ENCODE measurements around the gene SLC38A4. TPM values are rescaled to one million over a fixed set of nuclear protein-coding genes. Genes with fewer than 3 reads are reported as not detected.
"Not testable (repeated sequence)": the region's sequence is repeated elsewhere in the genome, so short reads cannot be mapped to it uniquely, and the experiment has no call there.

The SLC38A4 gene
- total RNA-seq, 3 donors from 2014 or later, result 0.21 to 0.25 (median 0.22) TPM

GRCh38 chr12:46777587-46777986 is 48.2 kb downstream of the SLC38A4 start:
- H3K9me3 Mint-ChIP-seq, result no peaks in the 10 kb centered on the region
- no peaks in the 10 kb centered on the region for H3K4me1 Mint-ChIP-seq (ENCODE audit: low read depth)
- peaks cover 5% of the 10 kb centered on the region for H3K27me3 Mint-ChIP-seq (ENCODE audit: low read depth)
- no peak overlapping the region for H3K4me3 Mint-ChIP-seq
- ATAC-seq (no peak), DNase-seq (no peak)
- H3K36me3 Mint-ChIP-seq (ENCODE audit: insufficient read depth), result no peaks in the 10 kb centered on the region

GRCh38 chr12:46775796-46776195 is 50.0 kb downstream of the SLC38A4 start:
- Mint-ChIP-seq H3K4me3 (no peak overlapping the region), H3K9me3 (no peaks in the 10 kb centered on the region), H3K36me3 (ENCODE audit: insufficient read depth) (no peaks in the 10 kb centered on the region), H3K4me1 (ENCODE audit: low read depth) (no peaks in the 10 kb centered on the region), H3K27me3 (ENCODE audit: low read depth) (peaks cover 5% of the 10 kb centered on the region)
- ATAC-seq (no peak), DNase-seq (no peak)

- Mint-ChIP-seq H3K9me3 (no peaks in the 10 kb centered on the region), H3K27me3 (ENCODE audit: low read depth) (peaks cover 5% of the 10 kb centered on the region), H3K4me3 (no peak overlapping the region), H3K36me3 (ENCODE audit: insufficient read depth) (no peaks in the 10 kb centered on the region), H3K4me1 (ENCODE audit: low read depth) (no peaks in the 10 kb centered on the region)
- no peak for DNase-seq
- no peak for ATAC-seq
Observed at GRCh38 chr12:46774322-46774633, 51.5 kb downstream of the SLC38A4 start.

- Mint-ChIP-seq H3K36me3 (ENCODE audit: insufficient read depth) (no peaks in the 10 kb centered on the region), H3K27me3 (ENCODE audit: low read depth) (peaks cover 5% of the 10 kb centered on the region), H3K9me3 (no peaks in the 10 kb centered on the region), H3K4me1 (ENCODE audit: low read depth) (no peaks in the 10 kb centered on the region), H3K4me3 (no peak overlapping the region)
- DNase-seq (no peak), ATAC-seq (no peak)
Observed at GRCh38 chr12:46773586-46774321, 52.0 kb downstream of the SLC38A4 start.

- Mint-ChIP-seq H3K9me3 (no peaks in the 10 kb centered on the region), H3K27me3 (ENCODE audit: low read depth) (peaks cover 9% of the 10 kb centered on the region), H3K36me3 (ENCODE audit: insufficient read depth) (no peaks in the 10 kb centered on the region), H3K4me3 (no peak overlapping the region), H3K4me1 (ENCODE audit: low read depth) (no peaks in the 10 kb centered on the region)
- ATAC-seq (no peak), DNase-seq (no peak)
Observed at GRCh38 chr12:46771268-46771827, 54.4 kb downstream of the SLC38A4 start.

- peaks cover 11% of the 10 kb centered on the region for H3K27me3 Mint-ChIP-seq (ENCODE audit: low read depth)
- ATAC-seq, result no peak
- H3K4me3 Mint-ChIP-seq, result no peak overlapping the region
Observed at GRCh38 chr12:46770501-46771183, 55.2 kb downstream of the SLC38A4 start.

GRCh38 chr12:46764005-46764404 is 61.8 kb downstream of the SLC38A4 start:
- no peak for DNase-seq
- H3K4me1 Mint-ChIP-seq (ENCODE audit: low read depth), result no peaks in the 10 kb centered on the region
- peaks cover 10% of the 10 kb centered on the region for H3K9me3 Mint-ChIP-seq
- ATAC-seq, result no peak
- peaks cover 6% of the 10 kb centered on the region for H3K27me3 Mint-ChIP-seq (ENCODE audit: low read depth)
- H3K4me3 Mint-ChIP-seq, result no peak overlapping the region
- H3K36me3 Mint-ChIP-seq (ENCODE audit: insufficient read depth), result peaks cover 1% of the 10 kb centered on the region

More at GRCh38 chr12:46770501-46771183, 55.2 kb downstream of the SLC38A4 start:
- H3K4me1 Mint-ChIP-seq (ENCODE audit: low read depth), result no peaks in the 10 kb centered on the region
- DNase-seq, result no peak
- no peaks in the 10 kb centered on the region for H3K36me3 Mint-ChIP-seq (ENCODE audit: insufficient read depth)
- H3K9me3 Mint-ChIP-seq, result no peaks in the 10 kb centered on the region

- Mint-ChIP-seq H3K4me1 (ENCODE audit: low read depth) (no peaks in the 10 kb centered on the region), H3K27me3 (ENCODE audit: low read depth) (peaks cover 6% of the 10 kb centered on the region), H3K36me3 (ENCODE audit: insufficient read depth) (peaks cover 1% of the 10 kb centered on the region), H3K4me3 (no peak overlapping the region), H3K9me3 (peaks cover 12% of the 10 kb centered on the region)
- no peak for DNase-seq
- peak; percentile 32 to 51 for ATAC-seq
Observed at GRCh38 chr12:46763230-46763629, 62.6 kb downstream of the SLC38A4 start.

- Mint-ChIP-seq H3K4me1 (ENCODE audit: low read depth) (peaks cover 7% of the 10 kb centered on the region), H3K27me3 (ENCODE audit: low read depth) (no peaks in the 10 kb centered on the region), H3K4me3 (no peak overlapping the region), H3K9me3 (peaks cover 11% of the 10 kb centered on the region), H3K36me3 (ENCODE audit: insufficient read depth) (no peaks in the 10 kb centered on the region)
- no peak for ATAC-seq
- no peak for DNase-seq
Observed at GRCh38 chr12:46754550-46754949, 71.2 kb downstream of the SLC38A4 start.

GRCh38 chr12:46752396-46752795 is 73.4 kb downstream of the SLC38A4 start:
- DNase-seq (no peak), ATAC-seq (no peak)
- peaks cover 7% of the 10 kb centered on the region for H3K4me1 Mint-ChIP-seq (ENCODE audit: low read depth)
- H3K27me3 Mint-ChIP-seq (ENCODE audit: low read depth), result peaks cover 5% of the 10 kb centered on the region
- no peaks in the 10 kb centered on the region for H3K36me3 Mint-ChIP-seq (ENCODE audit: insufficient read depth)
- H3K4me3 Mint-ChIP-seq, result no peak overlapping the region
- peaks cover 14% of the 10 kb centered on the region for H3K9me3 Mint-ChIP-seq

GRCh38 chr12:46751173-46751572 is 74.6 kb downstream of the SLC38A4 start:
- ATAC-seq (no peak), DNase-seq (no peak)
- no peak overlapping the region for H3K4me3 Mint-ChIP-seq
- peaks cover 5% of the 10 kb centered on the region for H3K27me3 Mint-ChIP-seq (ENCODE audit: low read depth)
- peaks cover 14% of the 10 kb centered on the region for H3K9me3 Mint-ChIP-seq
- no peaks in the 10 kb centered on the region for H3K36me3 Mint-ChIP-seq (ENCODE audit: insufficient read depth)
- peaks cover 7% of the 10 kb centered on the region for H3K4me1 Mint-ChIP-seq (ENCODE audit: low read depth)

- Mint-ChIP-seq H3K9me3 (peaks cover 28% of the 10 kb centered on the region), H3K4me1 (ENCODE audit: low read depth) (peaks cover 7% of the 10 kb centered on the region), H3K4me3 (no peak overlapping the region), H3K36me3 (ENCODE audit: insufficient read depth) (no peaks in the 10 kb centered on the region), H3K27me3 (ENCODE audit: low read depth) (peaks cover 11% of the 10 kb centered on the region)
- ATAC-seq, result no peak
- no peak for DNase-seq
Observed at GRCh38 chr12:46749322-46749721, 76.5 kb downstream of the SLC38A4 start.

- no peaks in the 10 kb centered on the region for H3K4me1 Mint-ChIP-seq (ENCODE audit: low read depth)
Observed at GRCh38 chr12:46744283-46744682, 81.5 kb downstream of the SLC38A4 start.

GRCh38 chr12:46743456-46743855 is 82.3 kb downstream of the SLC38A4 start:
- Mint-ChIP-seq H3K36me3 (ENCODE audit: insufficient read depth) (no peaks in the 10 kb centered on the region), H3K9me3 (peaks cover 34% of the 10 kb centered on the region), H3K4me1 (ENCODE audit: low read depth) (no peaks in the 10 kb centered on the region), H3K4me3 (no peak overlapping the region), H3K27me3 (ENCODE audit: low read depth) (peaks cover 17% of the 10 kb centered on the region)
- no peak for ATAC-seq
- DNase-seq, result no peak

More at GRCh38 chr12:46744283-46744682, 81.5 kb downstream of the SLC38A4 start:
- peaks cover 17% of the 10 kb centered on the region for H3K27me3 Mint-ChIP-seq (ENCODE audit: low read depth)
- ATAC-seq (no peak), DNase-seq (no peak)
- H3K36me3 Mint-ChIP-seq (ENCODE audit: insufficient read depth), result no peaks in the 10 kb centered on the region
- H3K4me3 Mint-ChIP-seq, result no peak overlapping the region
- peaks cover 39% of the 10 kb centered on the region for H3K9me3 Mint-ChIP-seq

GRCh38 chr12:46742271-46742670 is 83.5 kb downstream of the SLC38A4 start:
- Mint-ChIP-seq H3K9me3 (peaks cover 37% of the 10 kb centered on the region), H3K27me3 (ENCODE audit: low read depth) (peaks cover 21% of the 10 kb centered on the region)
- not testable (repeated sequence) for H3K4me1 Mint-ChIP-seq (ENCODE audit: low read depth); H3K36me3 Mint-ChIP-seq (ENCODE audit: insufficient read depth); H3K4me3 Mint-ChIP-seq; ATAC-seq; DNase-seq
